MM.1S (cell line): Measurements from ENCODE around the gene UBXN11.

ENCODE experiments used
- CTCF ChIP-seq: fragments of 300-600 bp; sonication (generic); IDR thresholded peaks from 2 replicates; pipeline ENCODE4 v1.5.1; 2016; ENCODE audit warnings: antibody characterized with exemption, low read length, mixed read lengths
- EZH2 ChIP-seq: fragments of 300-600 bp; sonication (generic); optimal IDR thresholded peaks from 2 replicates; pipeline ENCODE3; 2017; ENCODE audit warnings: low read depth, mild to moderate bottlenecking, antibody characterized with exemption, low read length, mixed read lengths
- EZH2phosphoT487 ChIP-seq: fragments of 300-600 bp; sonication (generic); IDR thresholded peaks from 2 replicates; pipeline ENCODE4 v1.6.1; 2018; ENCODE audit warnings: antibody characterized with exemption, low read length

DNA sequence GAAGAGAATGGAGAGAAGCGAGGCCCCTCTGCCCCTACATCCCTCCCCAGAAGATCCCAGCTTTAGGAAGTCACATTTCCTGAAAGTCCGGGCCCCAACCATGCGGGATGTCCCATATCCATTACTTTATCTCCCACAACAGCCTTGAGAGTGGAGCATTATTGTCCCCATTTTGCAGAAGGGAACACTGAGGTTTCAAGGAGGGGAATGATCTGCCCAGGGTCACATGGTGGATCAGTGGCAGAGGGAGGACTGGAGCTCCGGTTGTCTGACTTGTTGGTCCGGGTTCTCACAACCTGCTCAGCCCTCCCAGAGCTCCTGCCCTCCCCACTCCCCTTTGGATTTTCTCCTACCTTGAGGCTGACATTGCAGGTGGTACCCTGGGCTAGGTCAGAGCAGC, 49.7 kb upstream of the UBXN11 start:
- TF ChIP-seq CTCF (no peak), EZH2 (no peak), EZH2phosphoT487 (no peak)
